Rectal smooth muscle tissue (tissue), 1 donor: ENCODE data around the gene VWCE.

ENCODE experiments used
- H3K27ac ChIP-seq: one replicate; pipeline ENCODE4 v1.7.0; 2013; ENCODE audit warnings: low read depth, low read length, inconsistent platforms
- H3K27me3 ChIP-seq: one replicate; pipeline ENCODE4 v1.7.0; 2013; ENCODE audit warnings: low read length; ENCODE audit not compliant: control insufficient read depth, insufficient read depth
- H3K36me3 ChIP-seq: one replicate; pipeline ENCODE4 v1.7.0; 2013; ENCODE audit warnings: low read length; ENCODE audit not compliant: control insufficient read depth, insufficient read depth
- H3K4me1 ChIP-seq: one replicate; pipeline ENCODE4 v1.7.0; 2013; ENCODE audit warnings: low read length; ENCODE audit not compliant: control insufficient read depth, insufficient read depth
- H3K4me3 ChIP-seq: one replicate; pipeline ENCODE4 v1.7.0; 2013; ENCODE audit warnings: low read length
- H3K9ac ChIP-seq: one replicate; pipeline ENCODE4 v1.7.0; 2013; ENCODE audit warnings: low read length

Gene VWCE

GRCh38 chr11:61309739-61310138 lies 14.6 kb upstream of the VWCE start:
- Histone ChIP-seq H3K4me1 (no peaks in the 10 kb centered on the region), H3K4me3 (no peak overlapping the region), H3K9ac (no peak overlapping the region), H3K27ac (no peak overlapping the region), H3K27me3 (no peaks in the 10 kb centered on the region), H3K36me3 (peaks cover 73% of the 10 kb centered on the region)

GRCh38 chr11:61309141-61309540 lies 14.0 kb upstream of the VWCE start:
- no peak overlapping the region for H3K4me3 ChIP-seq
- no peaks in the 10 kb centered on the region for H3K27me3 ChIP-seq
- H3K4me1 ChIP-seq, result no peaks in the 10 kb centered on the region
- peaks cover 69% of the 10 kb centered on the region for H3K36me3 ChIP-seq
- no peak overlapping the region for H3K27ac ChIP-seq
- H3K9ac ChIP-seq, result no peak overlapping the region

- Histone ChIP-seq H3K27me3 (no peaks in the 10 kb centered on the region), H3K9ac (no peak overlapping the region), H3K36me3 (peaks cover 73% of the 10 kb centered on the region), H3K4me1 (no peaks in the 10 kb centered on the region), H3K4me3 (no peak overlapping the region), H3K27ac (no peak overlapping the region)
Observed at GRCh38 chr11:61307354-61307753, 12.2 kb upstream of the VWCE start.

GRCh38 chr11:61306221-61306620 lies 11.1 kb upstream of the VWCE start:
- H3K4me1 ChIP-seq, result no peaks in the 10 kb centered on the region
- H3K36me3 ChIP-seq, result peaks cover 71% of the 10 kb centered on the region
- H3K27ac ChIP-seq, result no peak overlapping the region

GRCh38 chr11:61305417-61305816 lies 10.3 kb upstream of the VWCE start:
- no peaks in the 10 kb centered on the region for H3K27me3 ChIP-seq
- H3K4me3 ChIP-seq, result no peak overlapping the region
- no peak overlapping the region for H3K9ac ChIP-seq
- peaks cover 70% of the 10 kb centered on the region for H3K36me3 ChIP-seq
- no peaks in the 10 kb centered on the region for H3K4me1 ChIP-seq
- no peak overlapping the region for H3K27ac ChIP-seq

More at GRCh38 chr11:61306221-61306620, 11.1 kb upstream of the VWCE start:
- H3K4me3 ChIP-seq, result no peak overlapping the region
- no peak overlapping the region for H3K9ac ChIP-seq
- no peaks in the 10 kb centered on the region for H3K27me3 ChIP-seq

GRCh38 chr11:61303725-61304124 lies 8.6 kb upstream of the VWCE start:
- no peaks in the 10 kb centered on the region for H3K4me1 ChIP-seq
- no peak overlapping the region for H3K9ac ChIP-seq
- H3K27me3 ChIP-seq, result no peaks in the 10 kb centered on the region
- H3K36me3 ChIP-seq, result peaks cover 64% of the 10 kb centered on the region
- H3K4me3 ChIP-seq, result no peak overlapping the region
- no peak overlapping the region for H3K27ac ChIP-seq

GRCh38 chr11:61302550-61302949 lies 7.4 kb upstream of the VWCE start:
- no peaks in the 10 kb centered on the region for H3K4me1 ChIP-seq
- H3K9ac ChIP-seq, result no peak overlapping the region
- H3K27me3 ChIP-seq, result no peaks in the 10 kb centered on the region
- H3K36me3 ChIP-seq, result peaks cover 53% of the 10 kb centered on the region
- no peak overlapping the region for H3K4me3 ChIP-seq
- H3K27ac ChIP-seq, result no peak overlapping the region

GRCh38 chr11:61298663-61299244 lies 3.6 kb upstream of the VWCE start:
- Histone ChIP-seq H3K4me3 (no peak overlapping the region), H3K4me1 (no peaks in the 10 kb centered on the region), H3K27ac (no peak overlapping the region), H3K36me3 (peaks cover 33% of the 10 kb centered on the region), H3K9ac (no peak overlapping the region), H3K27me3 (peaks cover 13% of the 10 kb centered on the region)

- H3K27me3 ChIP-seq, result peaks cover 17% of the 10 kb centered on the region
- peaks cover 26% of the 10 kb centered on the region for H3K36me3 ChIP-seq
- no peak overlapping the region for H3K4me3 ChIP-seq
- no peak overlapping the region for H3K9ac ChIP-seq
- H3K4me1 ChIP-seq, result no peaks in the 10 kb centered on the region
- H3K27ac ChIP-seq, result no peak overlapping the region
Observed at GRCh38 chr11:61297746-61298145, 2.6 kb upstream of the VWCE start.

GRCh38 chr11:61297341-61297740 lies 2.2 kb upstream of the VWCE start:
- no peaks in the 10 kb centered on the region for H3K4me1 ChIP-seq
- H3K27me3 ChIP-seq, result peaks cover 17% of the 10 kb centered on the region
- H3K27ac ChIP-seq, result no peak overlapping the region
- H3K9ac ChIP-seq, result no peak overlapping the region
- no peak overlapping the region for H3K4me3 ChIP-seq
- H3K36me3 ChIP-seq, result peaks cover 22% of the 10 kb centered on the region

- no peak overlapping the region for H3K9ac ChIP-seq
- peaks cover 17% of the 10 kb centered on the region for H3K27me3 ChIP-seq
- H3K36me3 ChIP-seq, result peaks cover 11% of the 10 kb centered on the region
- H3K4me3 ChIP-seq, result peak overlapping the region; percentile 72
- no peak overlapping the region for H3K27ac ChIP-seq
- no peaks in the 10 kb centered on the region for H3K4me1 ChIP-seq
Observed at GRCh38 chr11:61295596-61295926, 445 bp upstream of the VWCE start.

GRCh38 chr11:61293867-61294716 lies 1.0 kb downstream of the VWCE start:
- Histone ChIP-seq H3K4me3 (peak overlapping the region; percentile 72), H3K4me1 (no peaks in the 10 kb centered on the region), H3K9ac (peak overlapping the region; percentile 11), H3K27ac (no peak overlapping the region), H3K27me3 (peaks cover 17% of the 10 kb centered on the region), H3K36me3 (peaks cover 1% of the 10 kb centered on the region)

GRCh38 chr11:61292356-61292755 lies 2.8 kb downstream of the VWCE start:
- Histone ChIP-seq H3K4me1 (no peaks in the 10 kb centered on the region), H3K4me3 (no peak overlapping the region), H3K27me3 (peaks cover 17% of the 10 kb centered on the region), H3K27ac (no peak overlapping the region), H3K36me3 (no peaks in the 10 kb centered on the region), H3K9ac (no peak overlapping the region)
